GM21423 (cell line): ENCODE data around the gene CTU1.
A peak's percentile ranks its signal among the peaks of the same experiment; 100 is the strongest.
"Not testable (repeated sequence)": the region's sequence is repeated elsewhere in the genome, so short reads cannot be mapped to it uniquely, and the experiment has no call there.

ENCODE experiments used
- ATAC-seq: cut with Tn5 transposase; IDR thresholded peaks from one replicate; pipeline ENCODE4 v1.9.1; 2021; ENCODE audit warnings: mild to moderate bottlenecking, moderate library complexity; ENCODE audit not compliant: unreplicated experiment

Gene CTU1

DNA sequence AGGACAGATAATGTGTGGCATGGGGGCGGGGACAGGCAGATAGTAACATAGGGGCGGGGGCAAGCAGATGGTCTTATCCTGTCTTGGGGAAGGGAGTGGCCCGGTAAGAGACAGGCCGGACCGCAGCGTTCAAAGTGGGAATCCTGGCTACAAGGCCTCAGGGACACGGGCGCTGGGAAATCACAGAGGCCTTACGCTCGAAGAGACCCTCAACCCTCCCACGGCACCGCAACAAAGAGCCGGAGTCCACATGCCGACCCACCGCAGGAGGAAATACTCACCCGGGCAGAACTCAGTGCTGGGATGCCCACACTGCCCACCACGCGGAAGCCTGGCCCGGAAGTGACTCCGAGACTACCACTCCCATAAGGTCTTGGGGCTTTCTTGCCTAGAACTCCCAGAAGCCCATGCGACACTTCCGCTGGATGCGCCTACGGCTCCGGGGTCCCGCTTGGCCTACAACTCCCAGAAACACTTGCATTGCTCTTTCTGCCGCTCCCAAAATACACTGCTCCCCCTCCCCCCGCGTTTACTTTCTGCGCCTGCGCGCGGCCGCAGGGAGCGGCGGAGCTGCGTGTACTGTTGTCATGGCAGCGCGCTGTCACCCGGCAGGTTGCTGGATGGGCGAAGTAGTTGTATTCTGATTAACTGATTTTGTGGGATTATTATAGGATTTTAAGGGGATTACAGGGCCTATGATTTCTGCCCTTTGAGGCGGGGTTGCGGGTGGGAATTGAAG lies at the start of gene CTU1:
CTU1 (minus strand) TSS at position 344 of the 739 bp plus-strand sequence. CDS start 3,840 bp downstream, outside the sequence.
- ATAC-seq, result peak; percentile 97

DNA sequence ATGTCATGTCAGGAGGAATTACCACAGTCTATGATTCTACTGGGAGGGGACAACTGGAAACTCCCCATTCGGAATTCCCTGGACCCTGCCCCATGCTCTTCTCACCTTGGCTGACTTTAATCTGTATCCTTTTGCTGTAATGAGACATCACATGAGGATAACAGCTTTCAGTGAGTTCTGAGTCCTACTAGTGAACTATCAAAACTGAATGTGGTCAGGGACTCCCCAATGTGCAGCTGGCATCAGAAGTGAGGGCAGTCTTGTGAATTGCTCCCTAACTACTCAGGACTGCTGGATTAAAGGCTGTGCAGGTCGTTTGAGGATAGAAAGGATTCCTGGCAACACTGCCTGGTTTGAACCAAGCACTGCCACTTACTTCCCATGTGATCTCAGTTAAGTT lies 49.1 kb upstream of the CTU1 start:
- no peak for ATAC-seq

DNA sequence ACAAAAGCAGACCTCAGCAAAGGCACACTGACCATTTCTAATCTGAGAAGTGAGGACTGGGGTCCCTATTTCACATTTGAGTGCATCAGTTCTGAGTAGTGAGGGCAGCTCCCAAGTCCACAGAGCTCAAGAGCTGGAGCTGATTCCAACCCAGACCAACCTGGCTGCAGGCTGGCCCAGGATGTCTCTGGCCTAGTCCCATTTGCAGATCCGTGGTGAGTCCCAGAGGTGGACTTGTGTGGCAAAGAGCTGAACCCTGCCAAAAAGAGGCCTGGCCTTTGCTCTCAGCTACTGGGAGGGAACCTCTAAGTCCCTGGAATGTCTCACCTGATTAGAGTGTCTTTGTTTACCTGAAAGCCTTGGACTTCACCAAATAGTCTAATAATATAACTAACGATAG lies 48.5 kb upstream of the CTU1 start:
- no peak for ATAC-seq

DNA sequence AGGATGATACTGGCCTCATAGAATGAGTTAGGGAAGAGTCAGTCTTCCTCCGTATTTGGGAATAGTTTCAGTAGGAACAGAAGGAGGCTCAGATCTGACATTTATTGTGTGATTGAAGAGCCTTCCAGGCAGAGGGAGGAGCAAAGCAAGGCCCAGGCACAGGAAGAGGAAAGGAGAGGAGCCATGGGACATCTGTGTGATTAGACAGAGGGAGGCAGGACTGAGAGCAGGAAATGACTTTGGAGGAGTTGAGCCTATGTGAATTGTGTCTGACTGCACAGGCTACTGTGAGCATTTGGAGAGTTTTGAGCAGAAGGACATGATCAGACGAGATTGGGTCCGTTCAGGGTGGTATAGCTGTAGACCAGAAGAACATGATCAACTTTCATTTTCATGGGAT lies 42.4 kb upstream of the CTU1 start:
- no peak for ATAC-seq

DNA sequence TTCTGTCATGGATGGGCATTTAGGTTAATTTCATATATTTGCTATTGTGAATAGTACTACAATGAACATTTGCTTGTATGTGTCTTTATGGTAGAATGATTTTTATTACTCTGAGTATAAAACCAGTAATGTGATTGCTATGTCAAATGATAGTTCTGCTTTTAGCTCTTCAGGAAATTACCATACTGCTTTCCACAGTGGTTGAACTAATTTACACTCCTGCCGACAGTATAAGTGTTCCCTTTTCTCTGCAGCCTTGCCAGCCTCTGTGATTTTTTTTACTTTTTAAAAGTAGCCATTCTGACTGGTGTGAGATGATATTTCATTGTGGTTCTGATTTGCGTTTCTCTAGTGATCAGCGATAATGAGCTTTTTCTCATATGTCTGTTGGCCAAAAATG lies 40.4 kb upstream of the CTU1 start:
- ATAC-seq, result no peak

DNA sequence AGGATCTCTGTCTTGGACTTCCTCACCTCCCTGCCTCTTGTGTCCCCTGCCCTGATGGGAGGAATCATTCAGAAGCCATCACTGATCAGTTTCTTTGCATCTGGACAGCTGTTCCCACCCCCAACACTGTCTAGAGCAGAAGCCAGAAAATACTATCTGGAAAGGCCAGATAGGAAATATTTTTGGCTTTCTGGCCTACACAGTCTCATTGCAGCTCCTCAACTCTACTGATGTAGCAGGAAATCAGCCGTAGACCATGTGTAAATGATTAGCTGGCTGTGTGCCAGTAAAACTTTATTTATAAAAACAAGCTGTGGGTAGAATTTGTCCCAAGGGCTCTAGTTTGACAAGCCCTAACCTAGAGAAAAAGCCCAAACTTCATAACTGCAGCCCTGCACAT lies 39.5 kb upstream of the CTU1 start:
- ATAC-seq, result no peak

DNA sequence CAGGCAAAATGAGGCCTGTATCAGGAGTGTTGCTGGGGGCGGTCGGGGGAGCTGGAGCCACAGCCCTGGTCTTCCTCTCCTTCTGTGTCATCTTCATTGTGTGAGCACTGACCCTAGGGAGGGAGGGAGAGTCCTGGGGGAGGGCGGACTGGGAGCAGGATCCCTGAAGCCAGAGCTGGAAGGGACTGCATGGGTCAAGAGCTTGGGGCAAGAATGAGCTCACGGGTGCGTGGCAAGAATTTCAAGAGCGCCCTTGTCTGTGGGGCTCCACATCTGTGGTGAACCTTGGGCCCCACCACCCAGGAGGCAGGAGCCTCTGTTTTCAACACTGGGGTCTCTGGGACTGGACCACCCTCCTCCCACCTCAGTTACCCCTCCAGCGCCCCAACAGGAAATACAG lies 38.5 kb upstream of the CTU1 start:
- no peak for ATAC-seq

DNA sequence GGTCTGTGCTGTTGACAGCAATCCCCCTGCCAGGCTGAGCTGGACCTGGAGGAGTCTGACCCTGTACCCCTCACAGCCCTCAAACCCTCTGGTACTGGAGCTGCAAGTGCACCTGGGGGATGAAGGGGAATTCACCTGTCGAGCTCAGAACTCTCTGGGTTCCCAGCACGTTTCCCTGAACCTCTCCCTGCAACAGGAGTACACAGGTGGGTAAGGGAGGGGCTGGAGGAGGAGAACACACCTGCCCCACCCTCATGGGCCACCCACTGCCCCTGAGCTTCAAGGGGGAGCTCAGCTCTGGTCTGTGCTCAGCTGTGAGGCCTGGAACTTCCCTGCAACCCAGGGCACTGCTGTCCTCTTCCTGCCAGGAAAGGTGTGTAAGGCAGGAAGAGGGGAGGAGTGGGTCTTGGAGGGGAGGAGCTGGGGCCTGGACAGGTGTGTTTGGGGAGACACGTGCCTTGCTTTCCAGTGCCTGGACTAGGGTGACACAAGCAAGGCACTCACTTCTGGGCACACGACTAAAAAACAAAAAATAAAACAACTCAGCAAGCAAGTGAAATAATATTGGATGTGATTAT lies 37.8 kb upstream of the CTU1 start:
- no peak for ATAC-seq

DNA sequence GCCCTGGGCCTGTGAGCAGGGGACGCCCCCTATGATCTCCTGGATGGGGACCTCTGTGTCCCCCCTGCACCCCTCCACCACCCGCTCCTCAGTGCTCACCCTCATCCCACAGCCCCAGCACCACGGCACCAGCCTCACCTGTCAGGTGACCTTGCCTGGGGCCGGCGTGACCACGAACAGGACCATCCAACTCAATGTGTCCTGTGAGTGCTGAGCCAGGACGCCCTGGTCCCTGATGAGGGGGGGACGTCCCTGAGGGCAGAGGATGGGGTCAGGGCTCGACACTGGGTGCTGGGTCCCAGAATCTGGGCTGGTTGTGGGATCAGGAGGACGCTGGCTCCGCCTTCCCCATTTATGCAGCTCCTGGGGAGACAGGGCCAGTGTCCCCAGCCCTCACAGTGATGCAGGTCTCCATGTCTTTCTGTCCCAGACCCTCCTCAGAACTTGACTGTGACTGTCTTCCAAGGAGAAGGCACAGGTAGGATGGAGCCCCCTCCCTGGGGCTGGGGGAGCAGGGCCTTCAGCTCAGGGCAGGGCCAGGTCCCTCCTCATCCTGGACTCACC lies 36.4 kb upstream of the CTU1 start:
- no peak for ATAC-seq

DNA sequence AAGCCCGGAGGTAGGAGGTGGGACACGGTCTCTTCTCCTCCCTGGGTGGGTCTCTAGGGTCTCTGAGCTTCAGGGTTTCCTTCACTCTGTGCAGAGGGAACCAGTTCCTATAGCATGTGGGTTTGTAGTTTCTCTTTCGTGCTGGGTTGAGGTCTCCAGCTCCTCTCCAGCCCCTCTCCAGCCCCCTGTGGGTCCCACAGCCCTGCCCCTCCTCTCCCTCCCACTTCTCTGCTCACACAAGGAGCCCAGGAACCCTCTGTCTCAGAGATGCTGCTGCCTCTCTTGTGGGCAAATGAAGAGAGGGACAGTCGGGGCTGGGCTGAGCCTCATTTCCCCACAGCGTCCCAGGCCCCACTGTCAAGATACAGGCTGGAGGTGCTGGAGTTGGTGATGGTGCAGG lies 35.3 kb upstream of the CTU1 start:
- ATAC-seq, result no peak

DNA sequence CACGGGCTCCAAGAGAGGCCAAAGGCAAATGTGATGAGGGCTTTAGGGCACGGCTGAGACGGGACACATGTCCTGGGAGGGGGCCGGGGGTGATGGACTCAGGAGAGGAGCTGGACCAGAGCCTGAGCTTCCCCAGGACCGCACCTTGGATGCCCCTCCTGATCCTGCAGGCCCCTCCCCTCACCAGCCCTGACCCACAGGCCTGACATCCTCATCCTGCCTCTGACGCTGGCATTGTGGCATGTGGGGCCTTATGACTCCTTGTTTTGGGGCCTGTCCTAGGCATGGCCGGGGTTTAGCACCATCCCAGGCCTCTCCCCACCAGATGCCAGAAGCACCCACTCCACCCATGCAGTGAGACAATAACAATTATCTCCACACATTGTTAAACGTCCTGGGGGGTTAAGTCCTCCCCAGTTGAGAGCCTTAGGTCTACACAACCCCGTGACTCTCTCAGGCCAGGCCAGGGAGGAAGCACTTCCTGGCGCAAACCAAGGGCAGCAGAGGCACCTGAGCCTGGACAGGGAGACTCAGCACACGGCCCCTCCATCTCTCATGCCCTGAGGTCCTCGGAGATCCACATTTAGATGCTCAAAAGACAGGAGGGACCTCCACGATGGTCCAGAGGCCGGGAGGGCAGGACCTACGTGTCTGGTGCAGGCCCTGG lies 34.7 kb upstream of the CTU1 start:
- ATAC-seq, result not testable (repeated sequence)

DNA sequence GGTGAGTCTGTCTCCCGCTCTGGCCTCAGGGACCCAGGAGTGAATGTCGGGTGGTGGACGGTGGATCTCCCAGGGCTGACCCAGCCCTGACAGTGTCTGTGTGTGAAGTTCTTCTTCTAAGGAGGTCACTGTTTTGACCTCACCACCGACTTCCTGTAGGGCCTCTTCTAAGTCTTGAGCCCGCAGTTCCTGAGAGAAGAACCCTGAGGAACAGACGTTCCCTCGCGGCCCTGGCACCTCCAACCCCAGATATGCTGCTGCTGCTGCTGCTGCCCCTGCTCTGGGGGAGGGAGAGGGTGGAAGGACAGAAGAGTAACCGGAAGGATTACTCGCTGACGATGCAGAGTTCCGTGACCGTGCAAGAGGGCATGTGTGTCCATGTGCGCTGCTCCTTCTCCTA lies 33.9 kb upstream of the CTU1 start, which contains the start of gene SIGLEC7:
SIGLEC7 (plus strand) TSS at position 183 of the 400 bp plus-strand sequence; CDS start at position 252, 69 bp downstream.
- no peak for ATAC-seq

DNA sequence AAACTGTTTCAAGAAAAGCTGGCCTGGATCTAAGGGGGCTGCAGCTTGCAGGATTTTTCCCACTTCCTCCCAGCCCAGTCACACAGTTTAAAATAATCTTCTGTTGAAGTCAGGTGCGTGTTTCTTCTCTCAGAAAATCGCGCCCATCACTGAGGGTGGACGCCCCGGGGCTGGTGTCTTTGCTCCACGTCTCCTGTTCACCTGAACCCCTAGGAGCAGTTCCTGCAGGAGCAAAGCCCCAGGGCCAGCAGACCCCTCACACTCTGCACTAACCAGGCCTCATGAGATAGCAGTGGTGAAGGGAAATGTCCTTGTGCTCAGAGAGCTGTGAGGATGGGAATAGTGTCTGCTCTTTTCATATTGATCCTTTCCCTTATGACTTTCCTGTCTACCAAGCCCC lies 33.0 kb upstream of the CTU1 start:
- no peak for ATAC-seq

DNA sequence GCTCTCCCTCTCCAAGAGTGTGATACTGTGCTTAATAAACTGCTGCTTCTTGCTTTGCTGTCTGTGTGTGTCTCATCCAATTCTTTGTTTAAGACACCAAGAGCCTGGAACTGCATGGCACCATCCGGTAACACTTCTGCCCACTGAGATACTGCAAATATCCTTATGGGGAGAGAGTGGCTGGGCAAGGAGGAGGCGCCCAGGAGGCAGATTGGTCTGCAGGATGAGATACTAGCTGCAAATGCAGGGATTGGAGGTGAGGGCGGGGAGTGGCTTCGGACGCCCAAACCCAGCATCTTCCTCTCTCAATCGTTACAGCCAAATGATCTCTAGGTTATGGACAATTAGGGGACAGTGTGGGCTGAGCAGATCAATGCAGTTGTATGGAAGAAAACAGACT lies 32.2 kb upstream of the CTU1 start:
- ATAC-seq, result no peak

DNA sequence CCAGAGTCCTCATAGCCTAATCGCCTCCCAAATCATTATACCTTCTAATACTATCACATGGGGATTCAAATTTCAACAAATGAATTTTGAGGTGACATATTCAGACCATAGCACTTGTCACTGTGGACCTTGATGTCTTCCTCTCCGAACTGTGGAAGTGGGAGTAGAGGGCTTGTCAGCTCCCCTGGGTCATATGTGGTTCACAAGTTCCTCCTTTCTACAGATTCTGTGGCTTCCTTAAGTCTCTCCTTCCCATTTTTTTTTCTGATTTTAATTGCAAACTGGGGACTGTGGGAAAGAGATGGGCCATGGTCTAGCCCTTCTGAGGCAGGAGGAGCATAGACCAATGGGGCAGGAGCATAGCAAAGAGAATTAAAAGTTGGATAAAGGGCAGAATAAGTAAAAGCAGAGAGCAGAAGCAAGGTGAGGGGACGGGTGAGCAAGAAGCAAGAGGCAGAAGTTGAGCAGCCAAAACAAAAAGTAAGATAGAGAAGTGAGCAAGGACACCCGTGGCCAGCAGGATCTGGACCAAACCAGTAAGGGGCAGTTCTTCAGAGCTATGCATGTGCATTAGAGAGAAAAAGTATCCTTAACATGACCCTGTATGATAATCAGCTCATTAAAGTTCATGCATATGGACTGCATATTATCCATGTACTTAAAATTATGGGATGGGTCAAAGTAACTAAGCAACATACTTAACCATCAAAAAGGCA lies 31.2 kb upstream of the CTU1 start:
- ATAC-seq, result no peak

DNA sequence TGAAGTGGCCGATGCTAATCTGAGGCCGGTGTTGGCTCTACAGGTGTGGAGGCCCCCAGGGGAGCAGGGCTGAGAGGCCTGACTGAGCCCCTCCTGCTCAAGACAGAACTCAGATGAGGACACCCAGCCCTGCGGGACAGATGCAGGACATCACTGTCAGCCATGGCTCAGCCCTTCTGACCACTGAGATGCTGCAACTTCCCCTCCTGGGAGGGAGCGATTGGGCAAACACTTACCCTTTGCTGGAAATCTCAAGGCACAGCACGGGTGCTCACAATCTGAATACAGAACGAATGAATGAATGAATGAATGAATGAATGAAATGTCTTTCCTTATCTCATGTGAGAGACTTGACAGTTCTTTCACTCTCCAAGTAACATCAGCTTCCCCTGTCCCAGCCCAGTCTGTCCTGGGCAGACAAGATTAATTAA lies 30.4 kb upstream of the CTU1 start:
- ATAC-seq, result no peak

DNA sequence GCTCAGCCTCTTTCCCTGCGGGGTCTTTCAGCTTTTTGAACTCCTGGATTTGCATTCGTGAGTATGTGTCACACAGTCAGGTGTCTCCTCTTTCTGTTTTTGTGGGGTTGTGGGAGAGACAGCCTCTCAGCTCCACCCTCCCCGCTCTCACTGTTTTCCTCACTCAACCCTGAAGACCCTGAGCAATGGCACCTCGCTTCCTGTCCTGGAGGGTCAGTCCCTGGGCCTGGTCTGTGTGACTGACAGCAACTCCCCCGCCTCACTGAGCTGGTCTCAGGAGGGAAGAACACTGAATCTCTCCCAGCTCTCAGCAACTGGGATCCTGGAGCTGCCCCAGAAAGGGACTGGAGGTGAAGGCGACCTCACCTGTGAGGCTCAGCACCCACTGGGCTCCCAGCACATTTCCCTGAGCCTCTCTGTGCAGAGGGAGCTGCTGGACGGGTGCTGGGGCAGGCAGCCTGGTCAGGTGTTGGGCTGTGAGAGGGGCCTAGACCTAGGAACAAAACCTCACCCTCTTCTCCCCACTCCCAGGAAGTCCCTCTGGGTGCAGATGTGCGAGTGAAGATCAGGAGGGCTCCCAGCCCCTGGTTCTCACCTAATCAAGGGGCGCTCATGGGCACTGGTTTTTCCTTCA lies 29.7 kb upstream of the CTU1 start:
- no peak for ATAC-seq

DNA sequence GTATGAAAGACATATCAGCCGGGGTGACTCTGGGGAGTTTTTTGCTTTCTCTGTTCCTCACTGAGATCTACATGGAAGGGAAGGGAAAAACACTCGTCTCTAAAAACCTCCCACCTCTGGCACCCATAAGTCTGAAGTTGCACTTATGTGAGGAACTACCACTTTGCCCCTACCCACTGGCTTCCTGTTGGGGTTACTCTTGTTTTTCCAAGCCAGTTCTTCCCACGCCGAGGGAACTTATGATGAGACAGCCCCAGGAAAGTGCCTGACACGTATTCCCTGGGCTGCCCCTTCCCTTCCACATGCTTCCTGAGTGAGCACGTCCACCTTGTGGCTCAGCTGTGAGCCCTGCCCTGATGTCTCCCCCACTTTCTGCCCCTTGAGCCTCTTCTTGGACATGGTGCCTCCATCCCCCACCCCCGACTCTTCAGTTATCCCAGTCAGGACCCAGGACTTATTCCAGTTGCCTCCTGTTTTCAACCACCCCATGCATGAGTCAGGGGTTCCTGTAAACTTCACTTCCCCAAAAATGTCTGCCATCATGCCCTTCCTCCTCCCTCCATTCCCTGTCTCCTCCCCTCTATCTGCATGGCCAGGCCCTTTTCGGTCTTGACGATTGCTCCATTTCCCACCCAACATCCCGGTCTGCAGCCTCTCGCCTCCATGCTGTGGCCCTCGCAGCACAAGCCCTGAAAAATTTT lies 28.8 kb upstream of the CTU1 start:
- ATAC-seq, result no peak

DNA sequence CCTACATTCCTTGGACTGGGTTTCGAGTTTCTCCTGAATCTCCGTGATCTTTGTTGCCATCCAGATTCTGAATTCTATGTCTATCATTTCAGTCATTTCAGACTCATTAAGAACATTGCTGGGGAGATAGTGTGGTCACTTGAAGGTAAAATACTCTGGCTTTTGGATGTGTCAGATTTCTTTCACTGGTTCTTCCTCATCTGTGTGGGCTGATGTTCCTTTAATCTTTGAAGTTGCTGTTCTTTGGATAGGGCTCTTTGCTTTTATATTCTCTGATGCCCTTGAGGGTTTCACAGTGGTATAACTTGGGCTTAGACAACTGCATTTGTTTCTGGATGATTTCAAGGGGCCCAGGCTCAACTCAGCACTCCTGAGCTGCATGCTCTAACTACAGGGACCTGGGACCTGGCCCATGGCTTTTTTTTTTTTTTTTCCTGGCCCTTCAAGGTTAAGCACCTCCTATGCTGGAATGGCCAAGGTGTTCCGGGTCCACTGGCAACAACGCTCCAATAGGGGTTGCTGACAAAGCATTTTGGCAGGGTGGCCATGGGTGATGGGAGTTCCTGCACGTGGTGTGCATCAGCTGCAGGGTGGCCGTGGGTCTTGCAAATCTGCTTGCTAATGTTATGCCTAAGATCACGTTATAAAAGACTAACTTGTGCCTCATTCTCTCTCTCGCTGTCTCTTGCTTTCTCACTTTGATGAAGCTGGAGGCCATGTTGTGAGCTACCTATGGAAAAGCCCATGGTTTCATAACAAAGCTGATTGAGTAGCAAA lies 28.0 kb upstream of the CTU1 start:
- no peak for ATAC-seq
